Fibroblast of lung (primary cell): ENCODE data around the gene BOLA2B. TPM values are rescaled to one million over a fixed set of nuclear protein-coding genes. Genes with fewer than 3 reads are reported as not detected.

Experiments
- DNase-seq, 2 donors: peaks; one replicate each; pipeline versions ENCODE4 v3.0.0 to v3.0.0-alpha.2; 2010; ENCODE audit warnings: low read depth in 2 of 2
- H2AFZ ChIP-seq: 2 replicates; pipeline ENCODE4 v1.5.1; 2012; ENCODE audit warnings: low read length, control low read depth, inconsistent platforms
- H3K27ac ChIP-seq: 2 replicates; pipeline ENCODE4 v1.5.1; 2011; ENCODE audit warnings: low read length, control low read depth; ENCODE audit not compliant: insufficient read depth
- H3K27me3 ChIP-seq: 2 replicates; pipeline ENCODE4 v1.5.1; 2011; ENCODE audit warnings: mild to moderate bottlenecking, low read length; ENCODE audit not compliant: control insufficient read depth, insufficient read depth
- H3K36me3 ChIP-seq: 2 replicates; pipeline ENCODE4 v1.5.1; 2011; ENCODE audit warnings: low read length; ENCODE audit not compliant: control insufficient read depth, insufficient read depth
- H3K4me1 ChIP-seq: 2 replicates; pipeline ENCODE4 v1.5.1; 2011; ENCODE audit warnings: low read length; ENCODE audit not compliant: control insufficient read depth, insufficient read depth; ENCODE audit errors: extremely low read depth
- H3K4me2 ChIP-seq: 2 replicates; pipeline ENCODE4 v1.5.1; 2011; ENCODE audit warnings: low read length, control low read depth; ENCODE audit not compliant: insufficient read depth; ENCODE audit errors: extremely low read depth
- H3K4me3 ChIP-seq, 4 experiments: fragments of 200-600 bp in 1 of 4; sonication (generic) in 1 of 4; replicated peaks in 1 of 4; 2 replicates each; pipeline ENCODE4 v1.5.1; 2011 to 2016; ENCODE audit warnings: low read length in 4 of 4, low read depth in 3 of 4, mild to moderate bottlenecking in 3 of 4, control low read depth in 2 of 4, inconsistent platforms in 1 of 4, mixed read lengths in 1 of 4; ENCODE audit not compliant: insufficient read depth in 1 of 4; ENCODE audit errors: control extremely low read depth in 1 of 4
- H3K79me2 ChIP-seq: 2 replicates; pipeline ENCODE4 v1.5.1; 2012; ENCODE audit warnings: mild to moderate bottlenecking, low read length, inconsistent platforms; ENCODE audit not compliant: control insufficient read depth, insufficient read depth
- H3K9ac ChIP-seq: 2 replicates; pipeline ENCODE4 v1.5.1; 2011; ENCODE audit warnings: mild to moderate bottlenecking, low read length, control low read depth; ENCODE audit not compliant: insufficient read depth
- H3K9me3 ChIP-seq: 2 replicates; pipeline ENCODE4 v1.5.1; 2012; ENCODE audit warnings: low read depth, low read length; ENCODE audit not compliant: control insufficient read depth, insufficient read depth
- H4K20me1 ChIP-seq: 2 replicates; pipeline ENCODE4 v1.5.1; 2011; ENCODE audit warnings: low read length; ENCODE audit not compliant: control insufficient read depth, insufficient read depth; ENCODE audit errors: extremely low read depth
- EZH2 ChIP-seq: IDR thresholded peaks from 2 replicates; pipeline ENCODE4 v1.5.1; 2012; ENCODE audit warnings: low read length, control low read depth, mild to moderate bottlenecking; ENCODE audit errors: missing control alignments
- polyA plus RNA-seq, 2 donors: library from polyadenylated mRNA; depleted of rRNA in 1 of 2; stranded (reverse) in 1 of 2; unstranded in 1 of 2; fragments of >200 nt; gene quantifications; 2 replicates each; pipeline ENCODE4 v1.2.1, GENCODE V29; 2011 to 2012; ENCODE audit warnings: missing spikeins in 1 of 2
- total RNA-seq: library from RNA; depleted of rRNA; stranded (reverse); fragments of >200 nt; gene quantifications from 2 replicates; pipeline ENCODE4 v1.2.1, GENCODE V29; 2014
- TF ChIP-seq, protein P1 (sequence below), 2 donors: IDR thresholded peaks in 1 of 2; conservative IDR thresholded peaks in 1 of 2; 1 replicate in 1 of 2; 2 replicates in 1 of 2; pipeline ENCODE4 v1.5.1; 2011 to 2012; ENCODE audit warnings: low read length in 2 of 2, control low read depth in 1 of 2, inconsistent platforms in 1 of 2, low read depth in 1 of 2, mild to moderate bottlenecking in 1 of 2

BOLA2B gene
- total and polyA plus RNA-seq, 2 donors (not counting 1 experiment from before 2014, with no cell fraction given) = 12.6 to 47.4 TPM

DNA sequence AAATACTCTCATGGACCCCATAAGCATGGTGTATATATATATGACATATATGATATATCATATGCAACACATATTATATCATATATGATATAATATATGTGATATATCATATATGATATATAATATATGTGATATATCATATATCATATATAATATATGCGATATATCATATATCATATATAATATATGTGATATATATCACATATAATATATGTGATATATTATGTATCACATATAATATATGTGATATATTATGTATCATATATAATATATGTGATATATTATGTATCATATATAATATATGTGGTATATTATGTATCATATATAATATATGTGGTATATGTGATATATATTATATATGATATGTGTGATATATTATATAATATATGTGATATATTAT lies 48.5 kb downstream of the BOLA2B start:
- Histone ChIP-seq H4K20me1 (no peaks in the 10 kb centered on the region), H3K4me2 (no peak overlapping the region), H3K36me3 (no peaks in the 10 kb centered on the region), H3K4me1 (no peaks in the 10 kb centered on the region), H3K9ac (no peak overlapping the region), H3K27ac (no peak overlapping the region), H3K9me3 (no peaks in the 10 kb centered on the region), H3K4me3 (no peak overlapping the region), H3K79me2 (no peaks in the 10 kb centered on the region), H3K27me3 (peaks cover 2% of the 10 kb centered on the region), H2AFZ (no peak overlapping the region)
- no peak for DNase-seq
- TF ChIP-seq EZH2 = no peak
- TF ChIP-seq, protein P1, sequence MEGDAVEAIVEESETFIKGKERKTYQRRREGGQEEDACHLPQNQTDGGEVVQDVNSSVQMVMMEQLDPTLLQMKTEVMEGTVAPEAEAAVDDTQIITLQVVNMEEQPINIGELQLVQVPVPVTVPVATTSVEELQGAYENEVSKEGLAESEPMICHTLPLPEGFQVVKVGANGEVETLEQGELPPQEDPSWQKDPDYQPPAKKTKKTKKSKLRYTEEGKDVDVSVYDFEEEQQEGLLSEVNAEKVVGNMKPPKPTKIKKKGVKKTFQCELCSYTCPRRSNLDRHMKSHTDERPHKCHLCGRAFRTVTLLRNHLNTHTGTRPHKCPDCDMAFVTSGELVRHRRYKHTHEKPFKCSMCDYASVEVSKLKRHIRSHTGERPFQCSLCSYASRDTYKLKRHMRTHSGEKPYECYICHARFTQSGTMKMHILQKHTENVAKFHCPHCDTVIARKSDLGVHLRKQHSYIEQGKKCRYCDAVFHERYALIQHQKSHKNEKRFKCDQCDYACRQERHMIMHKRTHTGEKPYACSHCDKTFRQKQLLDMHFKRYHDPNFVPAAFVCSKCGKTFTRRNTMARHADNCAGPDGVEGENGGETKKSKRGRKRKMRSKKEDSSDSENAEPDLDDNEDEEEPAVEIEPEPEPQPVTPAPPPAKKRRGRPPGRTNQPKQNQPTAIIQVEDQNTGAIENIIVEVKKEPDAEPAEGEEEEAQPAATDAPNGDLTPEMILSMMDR (conservative IDR thresholded peaks at IDR 0.05 in 1 of 2, IDR thresholded peaks at IDR 0.05 in 1 of 2; ENCODE audit: low read depth in 1 of 2, low read length in 2 of 2) = no peak

DNA sequence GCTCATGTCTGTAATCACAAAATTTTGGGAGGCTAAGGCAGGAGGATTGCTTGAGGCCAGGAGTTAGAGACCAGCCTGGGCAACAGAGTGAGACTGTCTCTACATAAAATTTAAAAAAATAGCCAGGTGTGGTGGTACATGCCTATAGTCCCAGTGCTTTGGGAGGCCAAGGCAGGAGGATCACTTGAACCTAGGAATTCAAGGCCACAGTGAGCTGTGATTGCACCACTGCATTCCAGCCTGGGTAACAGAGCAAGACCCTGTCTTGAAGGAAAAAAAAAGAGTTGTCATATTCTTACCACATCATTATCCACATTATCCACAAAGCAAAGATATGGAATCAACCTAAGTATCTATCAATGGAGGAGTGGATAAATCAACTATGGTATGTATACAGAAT lies 49.4 kb downstream of the BOLA2B start:
- Histone ChIP-seq H3K36me3 (no peaks in the 10 kb centered on the region), H3K4me3 (no peak overlapping the region), H3K4me2 (no peak overlapping the region), H3K79me2 (no peaks in the 10 kb centered on the region), H3K4me1 (no peaks in the 10 kb centered on the region), H2AFZ (no peak overlapping the region), H3K27me3 (peaks cover 2% of the 10 kb centered on the region), H3K9me3 (no peaks in the 10 kb centered on the region), H3K9ac (no peak overlapping the region), H4K20me1 (no peaks in the 10 kb centered on the region), H3K27ac (no peak overlapping the region)
- no peak for DNase-seq
- TF ChIP-seq EZH2 = no peak
- TF ChIP-seq, protein P1 (conservative IDR thresholded peaks at IDR 0.05 in 1 of 2, IDR thresholded peaks at IDR 0.05 in 1 of 2; ENCODE audit: low read depth in 1 of 2, low read length in 2 of 2) = no peak

DNA sequence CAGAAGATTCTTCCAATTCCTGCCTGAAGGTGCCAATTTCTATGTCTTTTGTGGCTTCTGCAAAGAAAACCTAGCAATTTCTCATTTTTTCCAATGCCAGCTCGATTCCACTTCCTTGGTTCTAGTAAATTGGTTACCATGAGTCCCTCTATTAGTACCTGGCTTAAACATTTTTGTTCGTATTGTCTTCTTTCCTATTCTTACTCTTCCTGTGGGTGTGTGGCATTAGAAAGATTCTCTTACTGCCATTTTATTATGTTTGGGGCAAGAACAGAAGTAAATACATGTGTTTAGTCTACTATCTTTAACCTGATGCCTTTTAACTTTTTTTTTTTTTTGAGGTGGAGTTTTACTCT lies 50.1 kb downstream of the BOLA2B start:
- no peak overlapping the region for H2AFZ ChIP-seq
- H3K4me1 ChIP-seq = no peaks in the 10 kb centered on the region
- no peaks in the 10 kb centered on the region for H4K20me1 ChIP-seq
- no peak overlapping the region for H3K4me2 ChIP-seq
- DNase-seq = no peak
- H3K36me3 ChIP-seq = no peaks in the 10 kb centered on the region
- no peak overlapping the region for H3K9ac ChIP-seq
- no peak for TF ChIP-seq EZH2
- TF ChIP-seq, protein P1 (conservative IDR thresholded peaks at IDR 0.05 in 1 of 2, IDR thresholded peaks at IDR 0.05 in 1 of 2; ENCODE audit: low read depth in 1 of 2, low read length in 2 of 2) = no peak
- H3K4me3 ChIP-seq = no peak overlapping the region
- peaks cover 2% of the 10 kb centered on the region for H3K27me3 ChIP-seq
- no peak overlapping the region for H3K27ac ChIP-seq
- H3K9me3 ChIP-seq = no peaks in the 10 kb centered on the region
- no peaks in the 10 kb centered on the region for H3K79me2 ChIP-seq

Other genes starting within 250 kb of the BOLA2B start
- 80.6 and 100 TPM in 2 replicates for gene TMEM219, start 231.6 kb downstream of the BOLA2B start, total RNA-seq
- gene TMEM219, start 231.6 kb downstream of the BOLA2B start, polyA plus RNA-seq = 79.4 and 86.3 TPM in 2 replicates
- 36.5 and 41.3 TPM in 2 replicates for gene TAOK2, start 219.8 kb downstream of the BOLA2B start, total RNA-seq
- 12.3 and 14.3 TPM in 2 replicates for gene TAOK2, start 219.8 kb downstream of the BOLA2B start, polyA plus RNA-seq
- gene HIRIP3, start 198.0 kb downstream of the BOLA2B start, total RNA-seq = 5.6 and 7.9 TPM in 2 replicates
- gene HIRIP3, start 198.0 kb downstream of the BOLA2B start, polyA plus RNA-seq = 3.0 and 7.2 TPM in 2 replicates
- 16.3 and 18.5 TPM in 2 replicates for gene INO80E, start 197.4 kb downstream of the BOLA2B start, total RNA-seq
- 21.9 and 37.1 TPM in 2 replicates for gene INO80E, start 197.4 kb downstream of the BOLA2B start, polyA plus RNA-seq
- 0.26 and 0.33 TPM in 2 replicates for gene DOC2A, start 182.6 kb downstream of the BOLA2B start, total RNA-seq
- gene DOC2A, start 182.6 kb downstream of the BOLA2B start, polyA plus RNA-seq = 0.03 TPM in 1 of 2 replicates, not detected in the other
- gene C16orf92, start 170.5 kb downstream of the BOLA2B start, total RNA-seq = not detected in 2 replicates
- not detected in 2 replicates for gene C16orf92, start 170.5 kb downstream of the BOLA2B start, polyA plus RNA-seq
- not detected in 2 replicates for gene TLCD3B, start 162.4 kb downstream of the BOLA2B start, total RNA-seq
- 0.11 TPM in 1 of 2 replicates, not detected in the other for gene TLCD3B, start 162.4 kb downstream of the BOLA2B start, polyA plus RNA-seq
- 461 and 474 TPM in 2 replicates for gene ALDOA, start 127.9 kb downstream of the BOLA2B start, total RNA-seq
- gene ALDOA, start 127.9 kb downstream of the BOLA2B start, polyA plus RNA-seq = 1,015 and 1,066 TPM in 2 replicates
- 134 and 147 TPM in 2 replicates for gene PPP4C, start 117.7 kb downstream of the BOLA2B start, total RNA-seq
- 116 and 161 TPM in 2 replicates for gene PPP4C, start 117.7 kb downstream of the BOLA2B start, polyA plus RNA-seq
- gene TBX6, start 101.7 kb downstream of the BOLA2B start, total RNA-seq = 0.26 and 0.33 TPM in 2 replicates
- not detected in 2 replicates for gene TBX6, start 101.7 kb downstream of the BOLA2B start, polyA plus RNA-seq
- 16.0 and 19.5 TPM in 2 replicates for gene YPEL3, start 97.5 kb downstream of the BOLA2B start, total RNA-seq
- 11.9 and 21.4 TPM in 2 replicates for gene YPEL3, start 97.5 kb downstream of the BOLA2B start, polyA plus RNA-seq
- 1.0 and 1.2 TPM in 2 replicates for gene GDPD3, start 80.1 kb downstream of the BOLA2B start, total RNA-seq
- 1.2 and 1.3 TPM in 2 replicates for gene GDPD3, start 80.1 kb downstream of the BOLA2B start, polyA plus RNA-seq
- gene MAPK3, start 70.4 kb downstream of the BOLA2B start, total RNA-seq = 32.1 and 48.7 TPM in 2 replicates
- 167 and 264 TPM in 2 replicates for gene MAPK3, start 70.4 kb downstream of the BOLA2B start, polyA plus RNA-seq
- 0.17 and 0.26 TPM in 2 replicates for gene CORO1A, start 10.1 kb downstream of the BOLA2B start, total RNA-seq
- 0.85 and 2.6 TPM in 2 replicates for gene CORO1A, start 10.1 kb downstream of the BOLA2B start, polyA plus RNA-seq
- 18.2 and 19.2 TPM in 2 replicates for gene SLX1A, start 209 bp upstream of the BOLA2B start, total RNA-seq
- gene SLX1A, start 209 bp upstream of the BOLA2B start, polyA plus RNA-seq = 3.9 and 11.5 TPM in 2 replicates
- gene SULT1A3, start 5.6 kb upstream of the BOLA2B start, total RNA-seq = 2.1 and 2.8 TPM in 2 replicates
- gene SULT1A3, start 5.6 kb upstream of the BOLA2B start, polyA plus RNA-seq = 3.1 and 4.1 TPM in 2 replicates
- gene NPIPB13, start 54.8 kb upstream of the BOLA2B start, total RNA-seq = 1.3 and 3.0 TPM in 2 replicates
- 0.33 and 0.62 TPM in 2 replicates for gene NPIPB13, start 54.8 kb upstream of the BOLA2B start, polyA plus RNA-seq
- gene CD2BP2, start 161.6 kb upstream of the BOLA2B start, total RNA-seq = 35.2 and 36.0 TPM in 2 replicates
- gene CD2BP2, start 161.6 kb upstream of the BOLA2B start, polyA plus RNA-seq = 45.5 and 47.3 TPM in 2 replicates
- 22.1 and 29.6 TPM in 2 replicates for gene TBC1D10B, start 176.8 kb upstream of the BOLA2B start, total RNA-seq
- 14.8 and 22.1 TPM in 2 replicates for gene TBC1D10B, start 176.8 kb upstream of the BOLA2B start, polyA plus RNA-seq
- not detected in 2 replicates for gene MYL11, start 181.1 kb upstream of the BOLA2B start, total RNA-seq
- gene MYL11, start 181.1 kb upstream of the BOLA2B start, polyA plus RNA-seq = 0.11 and 0.45 TPM in 2 replicates
- gene SEPTIN1, start 188.9 kb upstream of the BOLA2B start, total RNA-seq = 0.17 and 0.26 TPM in 2 replicates
- 0.17 TPM in 1 of 2 replicates, not detected in the other for gene SEPTIN1, start 188.9 kb upstream of the BOLA2B start, polyA plus RNA-seq
- gene ZNF48, start 201.8 kb upstream of the BOLA2B start, total RNA-seq = 7.3 and 7.7 TPM in 2 replicates
- gene ZNF48, start 201.8 kb upstream of the BOLA2B start, polyA plus RNA-seq = 3.2 and 4.0 TPM in 2 replicates
- 8.4 and 10.5 TPM in 2 replicates for gene ZNF771, start 213.9 kb upstream of the BOLA2B start, total RNA-seq
- gene ZNF771, start 213.9 kb upstream of the BOLA2B start, polyA plus RNA-seq = 3.1 and 4.5 TPM in 2 replicates
- 6.6 and 8.5 TPM in 2 replicates for gene DCTPP1, start 236.4 kb upstream of the BOLA2B start, total RNA-seq
- gene DCTPP1, start 236.4 kb upstream of the BOLA2B start, polyA plus RNA-seq = 23.6 and 38.1 TPM in 2 replicates